Activated CD4-positive, alpha-beta memory T cell treated with anti-CD3 and anti-CD28 coated beads, Interleukin-2, amount 10 ng/mL, durations not matched to agents 7 days and 5 days (primary cell): ENCODE results near the gene LGALS16. TPM values are rescaled to one million over a fixed set of nuclear protein-coding genes. Genes with fewer than 3 reads are reported as not detected.
"Not testable (repeated sequence)": the region's sequence is repeated elsewhere in the genome, so short reads cannot be mapped to it uniquely, and the experiment has no call there.

Source experiments
- CTCF ChIA-PET: fragments of 350-600 bp; sonication (Branson Sonifier 250); formaldehyde crosslinking; loops from one replicate; lab custom pipeline; 2021; ENCODE audit warnings: antibody characterized with exemption, inconsistent platforms; lab: Charles Lee
- POLR2A ChIA-PET: fragments of 350-600 bp; sonication (Branson Sonifier 250); formaldehyde crosslinking; loops from one replicate; lab custom pipeline; 2021; ENCODE audit warnings: antibody characterized with exemption; lab: Charles Lee
- DNase-seq: peaks from one replicate; pipeline ENCODE4 v3.0.0-alpha.2; 2020
- H3K27ac Mint-ChIP-seq: one replicate; pipeline ENCODE4 v1.8.0; 2021; ENCODE audit warnings: mild to moderate bottlenecking, mixed read lengths
- H3K27me3 Mint-ChIP-seq: one replicate; pipeline ENCODE4 v1.8.0; 2021; ENCODE audit warnings: mixed read lengths
- H3K36me3 Mint-ChIP-seq: one replicate; pipeline ENCODE4 v1.8.0; 2021; ENCODE audit warnings: low read depth, mixed read lengths
- H3K4me1 Mint-ChIP-seq: one replicate; pipeline ENCODE4 v1.8.0; 2021; ENCODE audit warnings: mixed read lengths
- H3K4me3 Mint-ChIP-seq: one replicate; pipeline ENCODE4 v1.8.0; 2021; ENCODE audit warnings: mild to moderate bottlenecking, mixed read lengths
- H3K9me3 Mint-ChIP-seq: one replicate; pipeline ENCODE4 v1.8.0; 2021; ENCODE audit warnings: mixed read lengths
- total RNA-seq, 2 experiments: library from RNA; stranded (reverse); gene quantifications; one replicate each; pipeline ENCODE4 v1.2.3, GENCODE V29; 2021

The LGALS16 gene, protein sequence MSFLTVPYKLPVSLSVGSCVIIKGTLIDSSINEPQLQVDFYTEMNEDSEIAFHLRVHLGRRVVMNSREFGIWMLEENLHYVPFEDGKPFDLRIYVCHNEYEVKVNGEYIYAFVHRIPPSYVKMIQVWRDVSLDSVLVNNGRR
- total RNA-seq = not detected

DNA sequence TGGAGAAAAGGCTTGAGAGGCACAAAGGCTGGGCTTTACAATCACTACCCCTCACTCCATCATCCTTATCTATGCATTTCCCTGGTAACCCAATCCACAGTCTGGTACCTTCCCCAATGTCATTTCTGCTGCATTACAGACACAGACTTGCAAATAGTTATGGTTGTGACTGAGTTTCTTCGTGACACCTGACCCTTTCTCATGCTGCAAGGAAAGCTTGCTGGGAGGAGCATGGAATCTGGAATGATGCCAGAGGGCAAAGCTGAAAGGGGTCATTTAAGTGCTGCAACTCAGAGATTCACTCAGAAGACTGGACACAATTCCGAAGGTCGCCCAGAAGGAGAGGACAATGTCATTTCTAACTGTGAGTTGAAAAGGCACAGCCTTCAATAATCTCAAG is at the start of gene LGALS16:
TSS of gene LGALS16 (plus strand) at position 301 of the 400 bp plus-strand sequence. CDS start at position 350, 49 bp downstream.
- DNase-seq = no peak
- H3K36me3 Mint-ChIP-seq = no peaks in the 10 kb centered on the region
- no peak within 1 kb of the TSS for H3K27ac Mint-ChIP-seq
- no peak within 1 kb of the TSS for H3K4me3 Mint-ChIP-seq
- H3K9me3 Mint-ChIP-seq = no peaks in the 10 kb centered on the region
- ChIA-PET POLR2A (no interaction called here), CTCF (no interaction called here)
- peaks cover 48% of the 10 kb centered on the region for H3K27me3 Mint-ChIP-seq
- H3K4me1 Mint-ChIP-seq = no peaks in the 10 kb centered on the region

DNA sequence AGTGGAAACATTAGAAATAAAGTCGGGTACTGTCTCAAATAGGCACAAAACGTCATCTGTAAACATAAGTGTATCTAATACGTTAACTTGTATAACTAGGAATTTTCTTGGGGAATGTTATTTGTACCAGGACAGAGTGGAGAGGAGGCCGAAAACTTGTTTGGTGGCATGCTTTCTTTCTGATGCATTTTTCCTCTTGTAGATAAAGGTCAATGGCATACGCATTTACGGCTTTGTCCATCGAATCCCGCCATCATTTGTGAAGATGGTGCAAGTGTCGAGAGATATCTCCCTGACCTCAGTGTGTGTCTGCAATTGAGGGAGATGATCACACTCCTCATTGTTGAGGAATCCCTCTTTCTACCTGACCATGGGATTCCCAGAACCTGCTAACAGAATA is 48.7 kb upstream of the LGALS16 start:
- H3K4me3 Mint-ChIP-seq = no peak overlapping the region
- no peak for DNase-seq
- ChIA-PET POLR2A (no interaction called here), CTCF (no interaction called here)
- H3K9me3 Mint-ChIP-seq = no peaks in the 10 kb centered on the region
- H3K36me3 Mint-ChIP-seq = no peaks in the 10 kb centered on the region
- no peaks in the 10 kb centered on the region for H3K4me1 Mint-ChIP-seq
- H3K27me3 Mint-ChIP-seq = peaks cover 12% of the 10 kb centered on the region
- no peak overlapping the region for H3K27ac Mint-ChIP-seq

DNA sequence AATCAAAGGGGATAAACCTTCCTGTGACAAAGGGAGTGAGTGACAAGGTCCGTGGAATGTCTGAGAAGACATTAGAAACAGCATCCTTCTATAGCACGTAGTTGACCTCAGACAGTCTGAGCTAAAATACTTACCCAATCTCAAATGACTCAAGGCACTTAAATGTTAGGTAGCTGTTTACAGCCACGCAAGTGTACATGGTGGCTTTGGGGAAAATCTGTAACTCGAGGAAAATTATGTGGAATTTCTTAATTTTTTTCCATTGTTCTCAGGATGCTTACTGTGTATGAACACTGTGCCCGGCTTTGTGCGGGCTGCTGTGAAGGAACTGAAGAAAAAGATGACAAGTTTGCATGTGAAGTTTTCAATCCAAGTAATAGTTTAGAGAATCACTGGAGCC is 48.2 kb upstream of the LGALS16 start:
- no peak overlapping the region for H3K27ac Mint-ChIP-seq
- H3K27me3 Mint-ChIP-seq = peaks cover 13% of the 10 kb centered on the region
- no peaks in the 10 kb centered on the region for H3K9me3 Mint-ChIP-seq
- H3K4me3 Mint-ChIP-seq = no peak overlapping the region
- H3K36me3 Mint-ChIP-seq = no peaks in the 10 kb centered on the region
- no peak for DNase-seq
- no peaks in the 10 kb centered on the region for H3K4me1 Mint-ChIP-seq
- ChIA-PET POLR2A (no interaction called here), CTCF (no interaction called here)

DNA sequence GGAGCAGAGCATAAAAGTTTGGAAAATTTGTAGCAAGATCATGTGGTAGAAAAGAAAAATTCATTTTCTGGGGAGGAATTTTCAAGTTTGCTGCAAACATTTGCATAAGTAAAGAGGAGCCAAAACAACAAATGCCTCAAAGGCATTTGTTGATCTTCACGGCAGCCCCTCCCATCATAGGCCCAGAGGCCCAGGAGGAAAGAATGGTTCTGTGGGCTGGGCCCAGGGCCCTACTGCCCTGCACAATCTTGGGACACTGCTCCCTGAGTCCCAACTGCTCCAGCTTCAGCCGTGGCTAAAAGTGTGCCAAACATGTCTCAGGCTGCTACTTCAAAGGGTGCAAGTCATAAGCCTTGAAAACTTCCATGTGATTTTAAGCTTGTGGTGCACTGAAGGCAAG is 42.1 kb upstream of the LGALS16 start:
- ChIA-PET CTCF (no interaction called here), POLR2A (no interaction called here)
- no peak overlapping the region for H3K27ac Mint-ChIP-seq
- H3K4me1 Mint-ChIP-seq = peaks cover 9% of the 10 kb centered on the region
- DNase-seq = no peak
- H3K36me3 Mint-ChIP-seq = no peaks in the 10 kb centered on the region
- H3K27me3 Mint-ChIP-seq = peaks cover 13% of the 10 kb centered on the region
- H3K9me3 Mint-ChIP-seq = peaks cover 7% of the 10 kb centered on the region
- no peak overlapping the region for H3K4me3 Mint-ChIP-seq

DNA sequence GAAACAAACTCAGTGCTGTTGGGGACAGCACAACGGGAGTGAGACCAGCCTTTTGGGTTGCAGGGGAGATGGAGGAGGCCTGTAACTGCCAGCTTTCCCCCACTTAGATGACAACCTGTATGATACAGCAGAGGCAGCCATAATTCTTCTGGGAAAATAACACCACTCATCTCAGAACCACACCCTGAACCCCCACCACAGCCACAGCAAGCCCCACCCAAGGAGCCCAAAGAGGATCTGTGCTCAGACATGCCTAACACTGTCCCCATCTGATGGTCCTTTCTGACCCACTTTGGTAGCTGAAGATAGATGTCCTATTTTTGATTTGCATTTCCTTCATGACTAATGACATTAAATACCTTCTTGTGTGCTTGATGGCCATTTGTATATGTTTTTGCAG is 38.0 kb upstream of the LGALS16 start:
- peaks cover 42% of the 10 kb centered on the region for H3K27me3 Mint-ChIP-seq
- H3K4me3 Mint-ChIP-seq = no peak overlapping the region
- ChIA-PET POLR2A (no interaction called here), CTCF (no interaction called here)
- H3K27ac Mint-ChIP-seq = no peak overlapping the region
- no peak for DNase-seq
- H3K4me1 Mint-ChIP-seq = peaks cover 9% of the 10 kb centered on the region
- peaks cover 7% of the 10 kb centered on the region for H3K9me3 Mint-ChIP-seq
- no peaks in the 10 kb centered on the region for H3K36me3 Mint-ChIP-seq

DNA sequence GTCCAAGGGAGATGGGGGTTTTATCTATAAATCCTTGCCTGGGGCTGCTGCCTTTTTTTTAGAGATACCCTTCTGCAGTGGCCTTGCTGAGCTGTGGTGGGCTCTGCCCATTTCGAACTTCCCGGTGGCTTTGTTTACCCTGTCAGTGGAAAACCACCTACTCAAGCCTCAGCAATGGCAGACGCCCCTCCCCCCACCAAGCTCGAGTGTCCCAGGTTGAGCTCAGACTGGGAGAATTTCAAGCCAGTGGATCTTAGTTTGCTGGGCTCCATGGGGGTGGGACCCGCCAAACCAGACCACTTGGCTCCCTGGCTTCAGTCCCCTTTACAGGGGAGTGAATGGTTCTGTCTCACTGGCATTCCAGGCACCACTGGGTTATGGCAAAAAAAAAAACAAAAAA is 31.8 kb upstream of the LGALS16 start:
- CTCF ChIA-PET = no interaction called here
- peaks cover 48% of the 10 kb centered on the region for H3K27me3 Mint-ChIP-seq

DNA sequence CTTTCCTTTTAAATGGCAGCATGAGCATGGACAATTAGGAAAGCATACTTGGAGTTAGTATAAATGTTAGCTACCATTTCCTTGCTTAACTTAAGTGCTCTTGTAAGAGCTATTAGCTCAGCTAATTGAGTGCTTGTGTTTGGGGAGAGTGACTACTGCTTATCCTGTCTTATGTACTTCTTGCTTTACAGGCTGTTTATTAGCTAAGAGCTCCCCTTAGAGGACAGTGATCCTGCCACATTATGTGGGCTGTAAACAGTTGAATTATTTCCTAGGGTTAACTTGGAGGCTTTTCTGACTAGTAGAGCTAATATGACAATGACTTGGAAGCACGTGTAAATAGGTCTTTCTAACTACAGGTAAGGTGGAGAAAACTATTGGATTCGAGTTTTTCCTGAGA is 28.1 kb upstream of the LGALS16 start:
- POLR2A ChIA-PET, H3K4me1 Mint-ChIP-seq, DNase-seq, H3K27ac Mint-ChIP-seq, H3K36me3 Mint-ChIP-seq, H3K4me3 Mint-ChIP-seq, H3K9me3 Mint-ChIP-seq: not testable (repeated sequence)
- CTCF ChIA-PET = interaction anchor here (0.7 kb wide), 1 partner anchor 187 kb away, joined by 3 read pairs; no protein-coding TSS in a partner anchor
- peaks cover 21% of the 10 kb centered on the region for H3K27me3 Mint-ChIP-seq

More for the DNA sequence above, 31.8 kb upstream of the LGALS16 start:
- POLR2A ChIA-PET = no interaction called here
- Mint-ChIP-seq H3K4me3 (no peak overlapping the region), H3K4me1 (no peaks in the 10 kb centered on the region), H3K27ac (no peak overlapping the region), H3K9me3 (no peaks in the 10 kb centered on the region), H3K36me3 (no peaks in the 10 kb centered on the region)
- no peak for DNase-seq

DNA sequence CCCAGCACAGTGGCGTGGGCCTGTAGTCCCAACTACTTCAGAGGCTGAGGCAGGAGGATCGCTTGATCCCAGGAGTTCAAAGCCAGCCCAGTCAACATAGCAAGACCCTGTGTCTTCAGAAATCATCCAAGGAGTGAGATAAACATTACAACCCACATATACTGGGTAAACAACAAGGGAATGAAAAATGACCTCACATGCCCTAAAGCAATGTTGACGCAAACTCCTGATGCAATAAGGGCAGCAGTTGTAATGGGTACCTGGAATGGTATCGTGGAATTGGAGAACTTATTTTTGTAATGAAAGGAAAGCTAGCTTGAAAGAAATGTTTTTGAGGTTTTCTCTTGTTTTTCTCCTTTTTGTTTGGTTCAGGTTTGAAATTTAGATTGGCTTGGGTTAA is 24.5 kb upstream of the LGALS16 start:
- peaks cover 15% of the 10 kb centered on the region for H3K27me3 Mint-ChIP-seq
- no peaks in the 10 kb centered on the region for H3K36me3 Mint-ChIP-seq
- no peak overlapping the region for H3K4me3 Mint-ChIP-seq
- peaks cover 4% of the 10 kb centered on the region for H3K4me1 Mint-ChIP-seq
- no peaks in the 10 kb centered on the region for H3K9me3 Mint-ChIP-seq
- ChIA-PET POLR2A (no interaction called here), CTCF (no interaction called here)
- H3K27ac Mint-ChIP-seq = no peak overlapping the region
- no peak for DNase-seq

DNA sequence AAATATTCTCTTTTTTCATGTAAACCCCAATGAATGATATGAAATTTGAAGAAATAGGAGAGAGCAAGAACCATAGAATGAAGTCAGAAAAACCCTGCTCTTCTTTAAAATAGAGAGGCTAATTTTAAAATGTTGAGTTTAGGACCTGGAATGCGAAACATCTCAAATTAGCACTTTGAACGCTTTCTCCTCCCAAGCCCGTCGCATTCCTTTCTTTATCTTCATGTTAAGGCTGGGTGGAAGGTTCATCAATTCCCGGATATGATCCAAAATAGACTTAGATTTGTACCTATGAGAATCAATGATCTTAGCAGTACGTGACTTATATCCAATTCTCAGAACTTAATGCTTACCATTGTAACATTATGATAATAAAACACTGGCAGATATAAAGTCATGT is 24.1 kb upstream of the LGALS16 start:
- no peaks in the 10 kb centered on the region for H3K9me3 Mint-ChIP-seq
- no peak overlapping the region for H3K4me3 Mint-ChIP-seq
- DNase-seq = no peak
- POLR2A ChIA-PET = no interaction called here
- CTCF ChIA-PET = no interaction called here
- peaks cover 4% of the 10 kb centered on the region for H3K4me1 Mint-ChIP-seq
- H3K27ac Mint-ChIP-seq = no peak overlapping the region
- peaks cover 13% of the 10 kb centered on the region for H3K27me3 Mint-ChIP-seq
- no peaks in the 10 kb centered on the region for H3K36me3 Mint-ChIP-seq

DNA sequence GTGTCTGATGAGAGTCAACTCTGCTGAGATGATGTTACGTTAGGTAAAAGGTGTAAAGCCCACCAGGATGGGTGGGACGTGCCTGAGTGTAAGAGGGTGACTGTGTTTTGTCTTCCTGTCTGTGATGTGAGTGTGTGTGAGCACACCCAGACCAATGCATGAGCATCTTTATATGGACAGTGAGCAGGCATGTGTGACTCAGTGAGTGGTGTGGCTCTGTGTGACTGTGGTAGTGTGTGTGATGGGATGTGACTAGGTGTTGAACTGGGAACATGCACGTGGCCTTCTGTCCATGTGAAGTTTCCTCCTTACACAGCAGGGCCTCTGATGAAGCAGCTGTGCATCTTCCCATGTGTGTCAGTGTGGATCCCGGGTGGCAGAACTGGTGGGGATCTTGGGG is 17.8 kb upstream of the LGALS16 start:
- no peaks in the 10 kb centered on the region for H3K4me1 Mint-ChIP-seq
- CTCF ChIA-PET = no interaction called here
- H3K9me3 Mint-ChIP-seq = no peaks in the 10 kb centered on the region
- no peaks in the 10 kb centered on the region for H3K36me3 Mint-ChIP-seq
- no peak overlapping the region for H3K27ac Mint-ChIP-seq
- H3K4me3 Mint-ChIP-seq = no peak overlapping the region
- DNase-seq = no peak
- peaks cover 22% of the 10 kb centered on the region for H3K27me3 Mint-ChIP-seq
- POLR2A ChIA-PET = no interaction called here

DNA sequence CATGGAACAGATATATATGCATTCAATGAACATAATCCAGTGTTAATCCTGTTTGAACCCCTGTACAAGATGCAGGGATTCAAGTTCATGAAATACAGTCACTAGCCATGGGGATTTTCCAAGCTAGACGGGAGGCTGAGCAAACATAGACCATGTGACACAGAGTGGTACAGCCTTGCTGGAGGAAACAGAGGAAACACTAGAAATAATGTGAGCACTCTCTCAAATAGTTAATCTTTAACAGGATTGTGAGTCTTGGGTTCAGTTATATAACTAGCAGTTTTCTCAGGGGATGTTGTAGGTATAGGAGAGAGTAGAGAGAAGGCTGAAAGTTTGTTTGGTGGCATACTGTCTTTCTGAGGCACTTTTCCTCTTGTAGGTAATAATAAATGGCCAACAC is 13.9 kb upstream of the LGALS16 start:
- DNase-seq = no peak
- Mint-ChIP-seq H3K27ac (no peak overlapping the region), H3K9me3 (no peaks in the 10 kb centered on the region), H3K36me3 (no peaks in the 10 kb centered on the region), H3K4me1 (no peaks in the 10 kb centered on the region), H3K4me3 (no peak overlapping the region), H3K27me3 (peaks cover 19% of the 10 kb centered on the region)
- ChIA-PET POLR2A (no interaction called here), CTCF (no interaction called here)

DNA sequence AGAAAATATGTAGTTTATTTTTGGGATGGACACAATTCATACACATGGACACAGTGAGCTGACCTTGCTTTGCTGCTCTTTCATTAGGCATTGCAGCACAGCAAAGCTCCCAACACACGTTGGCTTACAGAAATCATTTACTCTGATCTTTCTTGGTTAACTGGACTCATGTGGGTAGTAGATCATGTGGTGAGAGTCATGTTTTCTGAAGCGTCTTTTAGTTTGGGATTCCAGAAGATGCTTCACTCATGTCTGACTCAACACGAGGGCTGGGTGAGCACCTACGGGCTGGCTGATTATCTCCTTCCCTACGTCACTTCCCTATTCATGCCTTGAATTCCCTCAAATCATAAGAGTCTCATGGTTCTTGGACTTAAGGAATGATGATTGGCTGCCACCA is 12.1 kb upstream of the LGALS16 start:
- ChIA-PET POLR2A (no interaction called here), CTCF (no interaction called here)
- no peaks in the 10 kb centered on the region for H3K36me3 Mint-ChIP-seq
- DNase-seq = no peak
- no peak overlapping the region for H3K27ac Mint-ChIP-seq
- H3K4me1 Mint-ChIP-seq = no peaks in the 10 kb centered on the region
- peaks cover 15% of the 10 kb centered on the region for H3K27me3 Mint-ChIP-seq
- H3K4me3 Mint-ChIP-seq = no peak overlapping the region
- no peaks in the 10 kb centered on the region for H3K9me3 Mint-ChIP-seq

DNA sequence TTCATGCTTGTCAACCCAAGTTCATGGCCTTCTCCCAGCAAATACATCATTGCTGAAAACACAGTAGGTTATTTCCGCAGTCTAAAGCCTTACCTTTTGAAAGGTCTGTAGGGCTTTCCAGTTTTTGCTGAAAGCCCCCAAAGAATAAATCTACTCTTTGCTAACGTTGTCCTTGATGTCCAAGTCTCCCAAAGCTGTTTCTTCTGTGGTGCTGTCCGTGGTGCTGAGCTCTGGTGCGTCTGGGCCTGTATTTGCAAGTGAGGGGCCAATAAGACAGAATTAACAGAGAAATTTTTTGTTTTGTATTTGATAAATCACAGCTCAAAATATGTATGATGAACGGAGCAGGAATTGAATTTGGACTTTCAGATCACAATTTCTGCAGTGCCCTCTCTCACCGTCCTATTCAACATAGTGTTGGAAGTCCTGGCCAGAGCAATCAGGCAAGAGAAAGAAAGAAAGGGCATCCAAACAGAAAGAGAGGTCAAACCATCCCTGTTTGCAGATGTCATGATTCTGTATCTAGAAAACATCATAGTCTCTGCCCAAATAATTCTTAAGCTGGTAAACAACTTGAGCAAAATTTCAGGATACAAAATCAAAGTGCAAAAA is 9.8 kb upstream of the LGALS16 start:
- H3K27ac Mint-ChIP-seq = no peak overlapping the region
- peaks cover 22% of the 10 kb centered on the region for H3K27me3 Mint-ChIP-seq
- H3K4me3 Mint-ChIP-seq = no peak overlapping the region
- DNase-seq = peak; percentile 22
- ChIA-PET CTCF (interaction anchor here (1.0 kb wide), 1 partner anchor 94 kb away, joined by 3 read pairs; no protein-coding TSS in a partner anchor), POLR2A (no interaction called here)
- no peaks in the 10 kb centered on the region for H3K36me3 Mint-ChIP-seq
- H3K9me3 Mint-ChIP-seq = no peaks in the 10 kb centered on the region
- H3K4me1 Mint-ChIP-seq = no peaks in the 10 kb centered on the region

DNA sequence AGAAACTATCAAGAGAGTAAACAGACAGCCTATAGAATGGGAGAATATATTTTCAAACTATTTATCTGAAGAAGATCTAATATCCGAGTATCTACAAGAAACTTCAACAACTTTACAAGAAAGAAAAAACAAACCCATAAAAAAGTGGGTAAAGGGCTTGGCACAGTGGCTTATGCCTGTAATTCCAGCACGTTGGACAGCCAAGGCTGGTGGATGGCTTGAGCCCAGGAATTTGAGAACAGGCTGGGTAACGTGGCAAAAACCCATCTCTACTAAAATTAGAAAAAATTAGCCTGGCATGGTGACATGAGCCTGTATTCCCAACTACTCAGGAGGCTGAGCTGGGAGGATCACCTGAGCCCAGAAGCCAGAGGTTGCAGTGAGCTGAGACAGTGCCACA is 7.8 kb upstream of the LGALS16 start:
- H3K27ac Mint-ChIP-seq = no peak overlapping the region
- ChIA-PET POLR2A (no interaction called here), CTCF (no interaction called here)
- H3K4me3 Mint-ChIP-seq = no peak overlapping the region
- H3K4me1 Mint-ChIP-seq = no peaks in the 10 kb centered on the region
- no peaks in the 10 kb centered on the region for H3K36me3 Mint-ChIP-seq
- peaks cover 37% of the 10 kb centered on the region for H3K27me3 Mint-ChIP-seq
- no peak for DNase-seq
- H3K9me3 Mint-ChIP-seq = no peaks in the 10 kb centered on the region
